Activated CD4-positive, alpha-beta memory T cell treated with anti-CD3 and anti-CD28 coated beads for 36 hours (primary cell): ENCODE results near the gene ZNF711. TPM values are rescaled to one million over a fixed set of nuclear protein-coding genes. Genes with fewer than 3 reads are reported as not detected.
A peak's percentile ranks its signal among the peaks of the same experiment; 100 is the strongest.
"Not testable (repeated sequence)": the region's sequence is repeated elsewhere in the genome, so short reads cannot be mapped to it uniquely, and the experiment has no call there.

Source experiments
- CTCF ChIA-PET: fragments of 350-600 bp; sonication (Branson Sonifier 250); formaldehyde crosslinking; loops from one replicate; lab custom pipeline; 2021; ENCODE audit warnings: antibody characterized with exemption, inconsistent platforms; lab: Charles Lee
- POLR2A ChIA-PET: fragments of 350-600 bp; sonication (Branson Sonifier 250); formaldehyde crosslinking; loops from one replicate; lab custom pipeline; 2021; ENCODE audit warnings: antibody characterized with exemption; lab: Charles Lee
- DNase-seq: peaks from one replicate; pipeline ENCODE4 v3.0.0-alpha.2; 2020
- H3K27ac Mint-ChIP-seq: one replicate; pipeline ENCODE4 v1.8.0; 2021; ENCODE audit warnings: mixed read lengths
- H3K27me3 Mint-ChIP-seq: one replicate; pipeline ENCODE4 v1.8.0; 2021; ENCODE audit warnings: mixed read lengths
- H3K36me3 Mint-ChIP-seq: one replicate; pipeline ENCODE4 v1.8.0; 2021; ENCODE audit warnings: mixed read lengths
- H3K4me1 Mint-ChIP-seq: one replicate; pipeline ENCODE4 v1.8.0; 2021; ENCODE audit warnings: low read depth, mixed read lengths
- H3K4me3 Mint-ChIP-seq: one replicate; pipeline ENCODE4 v1.8.0; 2021; ENCODE audit warnings: mild to moderate bottlenecking, mixed read lengths
- H3K9me3 Mint-ChIP-seq: one replicate; pipeline ENCODE4 v1.8.0; 2021; ENCODE audit warnings: mixed read lengths
- intact Hi-C: fragments of 100-400 bp; cut with micrococcal nuclease; formaldehyde crosslinking; loops from one replicate; pipeline ENCODE4 v1.15.1; 2023
- total RNA-seq, 2 experiments: library from RNA; stranded (reverse); gene quantifications; one replicate each; pipeline ENCODE4 v1.2.3, GENCODE V29; 2021

Gene ZNF711
- total RNA-seq, result under 1 TPM; 0.31 to 0.33 TPM

- peak within 1 kb of the TSS; percentile 40 for H3K27ac Mint-ChIP-seq
- H3K36me3 Mint-ChIP-seq, result no peaks in the 10 kb centered on the region
- H3K27me3 Mint-ChIP-seq, result peaks cover 20% of the 10 kb centered on the region
- H3K9me3 Mint-ChIP-seq, result no peaks in the 10 kb centered on the region
- ChIA-PET POLR2A (no interaction called here), CTCF (no interaction called here)
- peak; percentile 11 for DNase-seq
- peaks cover 9% of the 10 kb centered on the region for H3K4me1 Mint-ChIP-seq
- intact Hi-C loops, result no loop called here
- H3K4me3 Mint-ChIP-seq, result peak within 1 kb of the TSS; percentile 74
These were observed at the start of gene ZNF711, which contains the start of gene SATL1 for GRCh38 chrX:85243761-85244449. Gene ZNF711, plus strand, starts transcription at chrX:85243991. Its CDS starts 3,582 bp downstream, at chrX:85247573. Gene SATL1, minus strand, starts transcription at chrX:85243779. Its CDS starts 134,811 bp downstream, at chrX:85108968.

- no peak overlapping the region for H3K27ac Mint-ChIP-seq
- no peak overlapping the region for H3K4me3 Mint-ChIP-seq
- DNase-seq, result no peak
- ChIA-PET CTCF (no interaction called here), POLR2A (no interaction called here)
- H3K36me3 Mint-ChIP-seq, result no peaks in the 10 kb centered on the region
- no peaks in the 10 kb centered on the region for H3K4me1 Mint-ChIP-seq
- intact Hi-C loops, result no loop called here
- H3K27me3 Mint-ChIP-seq, result no peaks in the 10 kb centered on the region
- H3K9me3 Mint-ChIP-seq, result peaks cover 4% of the 10 kb centered on the region
These were observed 47.5 kb upstream of the ZNF711 start for GRCh38 chrX:85196319-85196718.

DNA sequence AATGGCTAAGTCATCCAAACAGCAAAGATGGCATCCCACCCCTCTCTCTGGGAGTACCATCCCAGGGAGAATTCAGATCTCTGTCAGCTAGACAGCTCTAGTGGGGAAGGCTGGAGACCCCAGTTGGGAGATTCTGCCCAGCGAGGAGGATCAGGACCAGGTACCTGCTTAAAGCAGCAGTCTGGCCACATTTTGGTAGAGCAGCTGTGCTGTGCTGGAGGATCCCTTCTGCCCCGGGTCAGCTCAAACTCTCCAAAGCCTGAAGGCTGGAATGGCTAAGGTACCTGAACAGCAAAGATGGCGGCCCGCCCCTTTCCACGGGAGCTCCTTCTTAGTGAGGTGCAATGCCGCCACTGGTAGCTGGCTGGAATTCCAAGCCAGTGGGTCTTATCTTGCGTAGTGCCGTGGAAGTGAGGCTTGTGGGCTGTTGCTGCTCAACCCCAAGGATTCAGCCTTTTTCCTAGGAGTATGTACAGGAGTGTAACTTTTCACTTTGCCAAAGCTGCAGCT lies 40.3 kb upstream of the ZNF711 start:
- Mint-ChIP-seq H3K27ac (no peak overlapping the region), H3K27me3 (no peaks in the 10 kb centered on the region), H3K36me3 (no peaks in the 10 kb centered on the region), H3K4me1 (no peaks in the 10 kb centered on the region), H3K4me3 (no peak overlapping the region), H3K9me3 (no peaks in the 10 kb centered on the region)
- intact Hi-C loops, result no loop called here
- ChIA-PET CTCF (no interaction called here), POLR2A (no interaction called here)
- DNase-seq, result no peak

GRCh38 chrX:85213792-85214530 lies 29.8 kb upstream of the ZNF711 start:
- Mint-ChIP-seq H3K36me3 (no peaks in the 10 kb centered on the region), H3K4me3 (no peak overlapping the region), H3K4me1 (no peaks in the 10 kb centered on the region), H3K27me3 (no peaks in the 10 kb centered on the region), H3K27ac (no peak overlapping the region), H3K9me3 (no peaks in the 10 kb centered on the region)
- DNase-seq, result no peak
- intact Hi-C loops, result no loop called here
- ChIA-PET POLR2A (no interaction called here), CTCF (no interaction called here)

- no peak for DNase-seq
- Mint-ChIP-seq H3K36me3 (no peaks in the 10 kb centered on the region), H3K27ac (no peak overlapping the region), H3K27me3 (no peaks in the 10 kb centered on the region), H3K4me1 (peaks cover 2% of the 10 kb centered on the region), H3K9me3 (no peaks in the 10 kb centered on the region), H3K4me3 (no peak overlapping the region)
- ChIA-PET CTCF (no interaction called here), POLR2A (no interaction called here)
- intact Hi-C loops, result no loop called here
These were observed 27.8 kb upstream of the ZNF711 start for GRCh38 chrX:85215946-85216345.

GRCh38 chrX:85221361-85221760 lies 22.4 kb upstream of the ZNF711 start:
- no peak overlapping the region for H3K4me3 Mint-ChIP-seq
- CTCF ChIA-PET, result no interaction called here

DNA sequence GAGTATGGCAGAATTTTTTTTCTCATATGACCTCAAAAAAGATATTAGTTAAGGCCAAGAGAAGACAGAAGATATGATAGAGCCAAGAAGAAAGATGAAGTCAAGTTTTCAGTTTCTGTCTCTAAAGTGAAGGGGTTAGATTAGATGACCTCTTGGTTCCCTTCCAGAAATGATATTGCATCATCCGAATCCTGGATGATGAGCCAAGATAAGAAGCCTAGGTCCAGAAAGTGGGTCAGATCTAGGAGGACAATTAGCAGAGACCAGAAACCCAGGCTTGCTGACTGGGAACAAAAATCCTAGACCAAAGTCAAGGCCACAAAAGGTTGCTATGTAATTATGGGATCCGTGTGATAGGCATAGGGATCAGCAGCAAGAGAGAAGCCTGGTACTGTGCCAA lies 20.4 kb upstream of the ZNF711 start:
- H3K36me3 Mint-ChIP-seq, result no peaks in the 10 kb centered on the region
- intact Hi-C loops, result no loop called here
- peaks cover 7% of the 10 kb centered on the region for H3K4me1 Mint-ChIP-seq
- ChIA-PET CTCF (no interaction called here), POLR2A (no interaction called here)
- H3K4me3 Mint-ChIP-seq, result no peak overlapping the region
- no peaks in the 10 kb centered on the region for H3K27me3 Mint-ChIP-seq
- no peak for DNase-seq
- no peaks in the 10 kb centered on the region for H3K9me3 Mint-ChIP-seq
- H3K27ac Mint-ChIP-seq, result no peak overlapping the region

More at GRCh38 chrX:85221361-85221760, 22.4 kb upstream of the ZNF711 start:
- H3K4me1 Mint-ChIP-seq, result peaks cover 7% of the 10 kb centered on the region
- no peaks in the 10 kb centered on the region for H3K36me3 Mint-ChIP-seq
- DNase-seq, result no peak
- no peak overlapping the region for H3K27ac Mint-ChIP-seq
- no peaks in the 10 kb centered on the region for H3K27me3 Mint-ChIP-seq
- H3K9me3 Mint-ChIP-seq, result no peaks in the 10 kb centered on the region
- intact Hi-C loops, result no loop called here
- POLR2A ChIA-PET, result no interaction called here

- CTCF ChIA-PET, result no interaction called here
- no peak for DNase-seq
- intact Hi-C loops, result no loop called here
- Mint-ChIP-seq H3K4me3 (no peak overlapping the region), H3K9me3 (no peaks in the 10 kb centered on the region), H3K27ac (no peak overlapping the region), H3K36me3 (no peaks in the 10 kb centered on the region), H3K27me3 (peaks cover 20% of the 10 kb centered on the region), H3K4me1 (peaks cover 9% of the 10 kb centered on the region)
- POLR2A ChIA-PET, result no interaction called here
These were observed 636 bp upstream of the ZNF711 start for GRCh38 chrX:85243155-85243554.

DNA sequence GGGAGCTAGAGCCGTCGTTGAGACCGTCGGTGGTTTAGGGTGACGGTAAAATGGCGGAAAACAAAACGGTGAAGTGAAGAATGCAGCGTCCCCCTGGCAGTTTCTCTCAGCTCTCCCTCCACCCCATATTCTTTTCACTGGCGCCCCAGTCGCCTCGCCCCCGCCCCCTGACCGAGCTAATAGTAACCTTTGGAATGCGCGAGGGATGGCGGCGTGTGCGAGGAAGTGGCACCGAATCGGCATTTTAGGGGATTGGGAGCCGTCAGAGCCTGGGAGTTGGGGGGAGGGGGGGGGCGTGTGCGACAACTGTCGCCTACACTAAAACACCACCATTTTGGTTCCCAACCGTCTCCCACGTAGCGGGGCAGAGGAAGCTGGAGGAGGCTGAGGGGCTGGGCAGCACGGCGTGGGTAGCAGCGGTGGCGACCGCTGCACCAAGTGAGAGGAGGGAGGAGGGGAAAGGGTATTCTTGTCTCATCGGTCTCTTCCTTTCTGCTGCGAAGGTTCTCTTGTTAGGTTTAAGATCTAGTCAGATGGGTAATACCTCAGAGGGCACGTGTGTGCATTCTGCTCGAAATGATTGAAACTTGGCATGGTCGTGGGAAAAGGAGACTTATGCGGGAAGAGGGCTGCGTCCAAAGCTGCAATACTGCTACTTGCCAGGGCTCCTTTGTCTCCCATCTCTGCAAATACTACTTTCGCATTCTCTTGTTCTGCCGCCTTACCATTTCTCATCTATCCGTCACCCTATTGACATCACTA lies 840 bp downstream of the ZNF711 start:
- intact Hi-C loops, result no loop called here
- CTCF ChIA-PET, result no interaction called here
- DNase-seq, result peak; percentile 8
- no peaks in the 10 kb centered on the region for H3K9me3 Mint-ChIP-seq
- POLR2A ChIA-PET, result no interaction called here
- H3K27me3 Mint-ChIP-seq, result peaks cover 20% of the 10 kb centered on the region
- H3K4me3 Mint-ChIP-seq, result peak overlapping the region; percentile 74
- H3K36me3 Mint-ChIP-seq, result no peaks in the 10 kb centered on the region
- H3K4me1 Mint-ChIP-seq, result peaks cover 9% of the 10 kb centered on the region
- peak overlapping the region; percentile 40 for H3K27ac Mint-ChIP-seq

- H3K4me1 Mint-ChIP-seq, H3K27ac Mint-ChIP-seq, H3K27me3 Mint-ChIP-seq, H3K36me3 Mint-ChIP-seq, POLR2A ChIA-PET, CTCF ChIA-PET, DNase-seq, H3K4me3 Mint-ChIP-seq, intact Hi-C loops: not testable (repeated sequence)
- peaks cover 12% of the 10 kb centered on the region for H3K9me3 Mint-ChIP-seq
These were observed 41.5 kb downstream of the ZNF711 start for GRCh38 chrX:85285286-85285685.

DNA sequence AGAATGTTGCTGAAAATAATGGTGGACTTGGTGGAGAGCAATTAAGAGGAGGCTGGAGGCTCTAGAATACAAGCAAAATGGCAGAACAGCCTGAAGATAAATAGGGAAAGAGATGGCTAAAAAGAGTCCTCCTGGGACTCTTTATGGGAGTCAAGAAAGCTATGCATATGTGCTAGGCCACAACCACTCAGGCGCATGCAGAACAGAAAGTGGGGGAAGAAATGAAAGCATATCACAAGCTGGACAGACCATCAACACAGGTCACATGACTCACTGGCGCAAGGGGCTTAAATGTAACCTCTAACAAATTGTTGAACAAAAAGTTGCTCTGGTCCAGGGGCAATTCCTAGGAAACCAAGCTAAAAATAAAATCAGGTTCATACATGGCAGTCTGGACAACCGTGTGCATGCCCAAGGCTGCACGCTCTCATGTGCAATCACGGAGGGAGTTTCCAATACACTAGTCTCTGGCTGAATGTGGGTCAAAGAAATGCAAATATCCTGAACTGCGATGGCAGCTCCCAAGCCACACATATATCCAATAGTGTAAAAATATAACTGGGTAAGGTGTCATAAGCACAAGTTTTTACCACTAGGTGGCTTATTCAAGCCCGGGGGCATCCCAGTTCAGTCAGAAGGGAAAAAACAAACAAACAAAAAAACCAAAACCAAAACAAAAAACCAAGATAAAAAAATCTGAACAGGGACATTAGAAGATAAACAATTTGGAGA lies 45.4 kb downstream of the ZNF711 start:
- Mint-ChIP-seq H3K9me3 (peaks cover 12% of the 10 kb centered on the region), H3K27ac (no peak overlapping the region), H3K27me3 (no peaks in the 10 kb centered on the region), H3K36me3 (no peaks in the 10 kb centered on the region), H3K4me3 (no peak overlapping the region), H3K4me1 (no peaks in the 10 kb centered on the region)
- intact Hi-C loops, result no loop called here
- no peak for DNase-seq
- ChIA-PET POLR2A (no interaction called here), CTCF (no interaction called here)

GRCh38 chrX:85303544-85303943 lies 59.8 kb downstream of the ZNF711 start:
- Mint-ChIP-seq H3K9me3 (no peaks in the 10 kb centered on the region), H3K27me3 (no peaks in the 10 kb centered on the region), H3K4me3 (no peak overlapping the region), H3K27ac (no peak overlapping the region), H3K4me1 (no peaks in the 10 kb centered on the region), H3K36me3 (no peaks in the 10 kb centered on the region)
- ChIA-PET CTCF (no interaction called here), POLR2A (no interaction called here)
- no peak for DNase-seq
- intact Hi-C loops, result no loop called here
